AG04449 (cell line): ENCODE results near the gene CBX1.

Experiments
- CTCF ChIA-PET: fragments of 350-600 bp; formaldehyde crosslinking; extraction: SDS; loops from one replicate; lab custom pipeline; 2021; ENCODE audit warnings: antibody characterized with exemption; lab: Yijun Ruan, JAX
- POLR2A ChIA-PET: fragments of 400-600, 350-600 bp; formaldehyde crosslinking; extraction: SDS; loops from one replicate; lab custom pipeline; 2020; ENCODE audit warnings: antibody characterized with exemption, inconsistent platforms; lab: Yijun Ruan, JAX
- DNase-seq: peaks from one replicate; pipeline ENCODE4 v3.0.0-alpha.2; 2010; ENCODE audit warnings: low read depth, low spot score
- H3K4me3 ChIP-seq: 2 replicates; pipeline ENCODE4 v1.5.1; 2011; ENCODE audit warnings: low read depth, mild to moderate bottlenecking, control low read depth, low read length
- TF ChIP-seq, protein P1 (sequence below): IDR thresholded peaks from one replicate; pipeline ENCODE4 v1.5.1; 2011; ENCODE audit warnings: mild to moderate bottlenecking, moderate library complexity, low read length, control low read depth, inconsistent platforms; ENCODE audit not compliant: insufficient read depth; ENCODE audit errors: missing control alignments

CBX1 gene

DNA sequence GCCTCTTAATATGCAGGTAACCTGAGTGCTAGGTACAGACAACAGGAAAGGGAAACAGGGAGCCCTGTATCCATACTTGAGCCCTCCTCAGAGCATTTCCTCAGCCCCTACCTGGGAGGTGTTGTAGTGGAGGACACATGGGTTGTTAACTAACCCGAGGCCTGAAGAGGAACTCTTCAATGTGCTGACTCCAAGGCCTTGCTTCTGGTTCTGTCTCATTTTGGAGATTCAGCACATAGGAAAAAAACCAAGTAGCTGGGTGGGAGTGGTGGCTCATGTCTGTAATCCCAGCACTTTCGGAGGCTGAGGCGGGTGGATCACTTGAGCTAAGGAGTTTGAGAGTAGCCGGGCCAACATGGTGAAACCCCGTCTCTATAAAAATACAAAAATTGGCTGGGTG lies 31.1 kb upstream of the CBX1 start:
- H3K4me3 ChIP-seq = no peak overlapping the region
- ChIA-PET CTCF (interaction anchor here (0.7 to 8.5 kb wide), 16 partner anchors 9 to 350 kb away, joined by 3 to 112 read pairs (median 4); no protein-coding TSS in a partner anchor), POLR2A (no interaction called here)
- DNase-seq = no peak
- TF ChIP-seq, protein P1, sequence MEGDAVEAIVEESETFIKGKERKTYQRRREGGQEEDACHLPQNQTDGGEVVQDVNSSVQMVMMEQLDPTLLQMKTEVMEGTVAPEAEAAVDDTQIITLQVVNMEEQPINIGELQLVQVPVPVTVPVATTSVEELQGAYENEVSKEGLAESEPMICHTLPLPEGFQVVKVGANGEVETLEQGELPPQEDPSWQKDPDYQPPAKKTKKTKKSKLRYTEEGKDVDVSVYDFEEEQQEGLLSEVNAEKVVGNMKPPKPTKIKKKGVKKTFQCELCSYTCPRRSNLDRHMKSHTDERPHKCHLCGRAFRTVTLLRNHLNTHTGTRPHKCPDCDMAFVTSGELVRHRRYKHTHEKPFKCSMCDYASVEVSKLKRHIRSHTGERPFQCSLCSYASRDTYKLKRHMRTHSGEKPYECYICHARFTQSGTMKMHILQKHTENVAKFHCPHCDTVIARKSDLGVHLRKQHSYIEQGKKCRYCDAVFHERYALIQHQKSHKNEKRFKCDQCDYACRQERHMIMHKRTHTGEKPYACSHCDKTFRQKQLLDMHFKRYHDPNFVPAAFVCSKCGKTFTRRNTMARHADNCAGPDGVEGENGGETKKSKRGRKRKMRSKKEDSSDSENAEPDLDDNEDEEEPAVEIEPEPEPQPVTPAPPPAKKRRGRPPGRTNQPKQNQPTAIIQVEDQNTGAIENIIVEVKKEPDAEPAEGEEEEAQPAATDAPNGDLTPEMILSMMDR = no peak

DNA sequence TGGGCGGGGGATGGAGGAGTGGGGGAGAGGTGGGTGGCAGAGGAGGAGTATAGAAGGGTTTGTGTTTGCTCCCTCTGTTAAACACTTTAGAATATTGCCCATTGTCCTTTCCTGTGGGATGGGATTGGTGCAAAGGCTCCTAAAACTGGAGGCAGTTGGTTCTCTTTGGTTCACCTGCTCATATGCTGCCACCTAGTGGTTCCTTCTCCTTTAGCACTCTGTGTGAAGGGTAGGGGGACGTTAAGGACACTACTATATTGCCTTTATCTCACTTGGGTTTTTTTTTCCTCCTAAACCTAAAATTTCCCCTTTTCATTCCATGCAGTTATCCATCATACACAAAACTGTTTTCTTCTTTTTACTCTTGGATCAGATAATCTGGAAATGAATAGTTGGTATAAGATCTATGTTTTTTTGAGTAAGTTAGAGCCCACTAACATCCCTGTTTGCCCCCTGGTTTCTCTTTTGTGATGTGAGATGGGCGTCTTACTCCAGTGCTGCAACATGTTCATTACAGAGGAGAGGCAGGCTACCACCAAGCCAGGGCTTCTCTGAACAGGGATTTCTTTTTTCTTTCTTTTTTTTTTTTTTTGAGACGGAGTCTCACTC lies 30.0 kb upstream of the CBX1 start:
- POLR2A ChIA-PET = interaction anchor here (1.6 kb wide), 1 partner anchor 105 kb away, joined by 7 read pairs; no protein-coding TSS in a partner anchor
- no peak for DNase-seq
- CTCF ChIA-PET = interaction anchor here (0.6 to 8.5 kb wide), 24 partner anchors 9 to 351 kb away, joined by 3 to 112 read pairs (median 5); partner anchors contain the start of gene SNX11
- H3K4me3 ChIP-seq = no peak overlapping the region
- TF ChIP-seq, protein P1 = peak; percentile 78

DNA sequence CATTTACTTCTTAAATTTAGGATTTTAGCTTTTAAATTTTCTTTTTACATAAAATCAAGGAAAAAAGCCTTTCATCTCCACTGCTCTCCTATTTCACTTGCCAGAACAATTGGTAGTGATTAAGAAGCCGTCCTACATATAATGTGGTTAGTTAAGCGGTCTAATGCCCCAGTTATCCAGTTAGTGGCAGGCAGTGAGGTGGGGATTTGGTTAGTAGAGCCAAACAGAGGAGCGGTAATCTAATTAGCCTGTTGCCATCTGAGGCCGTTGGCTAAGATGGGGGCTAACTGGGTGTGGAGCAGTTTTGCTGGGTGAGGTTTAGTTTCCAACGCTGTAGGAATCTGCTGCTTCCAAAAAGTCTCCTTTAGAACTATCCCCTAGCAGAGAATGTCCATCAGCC lies 28.7 kb upstream of the CBX1 start:
- ChIA-PET CTCF (interaction anchor here (0.9 to 8.5 kb wide), 18 partner anchors 8 to 240 kb away, joined by 3 to 112 read pairs (median 6); partner anchors contain the start of gene SNX11), POLR2A (no interaction called here)
- TF ChIP-seq, protein P1 = no peak
- no peak overlapping the region for H3K4me3 ChIP-seq
- DNase-seq = no peak

DNA sequence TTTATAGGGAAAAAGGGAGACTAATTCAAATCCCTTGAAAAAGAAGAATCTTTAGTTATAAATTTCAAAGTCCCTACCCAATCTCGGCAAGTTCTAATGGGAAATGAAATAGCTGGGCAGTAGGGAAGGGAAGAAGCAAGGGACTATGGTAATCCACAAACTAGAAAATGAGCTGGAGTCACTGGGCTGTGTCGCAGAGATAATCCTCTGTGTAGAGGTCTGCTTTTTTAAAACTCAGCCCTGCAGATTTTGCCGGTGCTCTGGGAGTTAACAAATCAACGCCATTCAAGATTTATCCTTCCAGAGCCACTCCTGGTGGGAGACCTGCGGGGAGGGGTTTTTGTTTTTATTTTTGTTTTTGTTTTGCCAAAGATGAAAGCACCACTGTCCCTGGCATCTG lies 27.1 kb upstream of the CBX1 start:
- TF ChIP-seq, protein P1 = no peak
- POLR2A ChIA-PET = no interaction called here
- no peak overlapping the region for H3K4me3 ChIP-seq
- CTCF ChIA-PET = interaction anchor here (1.0 to 8.5 kb wide), 8 partner anchors 11 to 150 kb away, joined by 3 to 112 read pairs (median 10); partner anchors contain the start of gene SNX11
- DNase-seq = no peak

DNA sequence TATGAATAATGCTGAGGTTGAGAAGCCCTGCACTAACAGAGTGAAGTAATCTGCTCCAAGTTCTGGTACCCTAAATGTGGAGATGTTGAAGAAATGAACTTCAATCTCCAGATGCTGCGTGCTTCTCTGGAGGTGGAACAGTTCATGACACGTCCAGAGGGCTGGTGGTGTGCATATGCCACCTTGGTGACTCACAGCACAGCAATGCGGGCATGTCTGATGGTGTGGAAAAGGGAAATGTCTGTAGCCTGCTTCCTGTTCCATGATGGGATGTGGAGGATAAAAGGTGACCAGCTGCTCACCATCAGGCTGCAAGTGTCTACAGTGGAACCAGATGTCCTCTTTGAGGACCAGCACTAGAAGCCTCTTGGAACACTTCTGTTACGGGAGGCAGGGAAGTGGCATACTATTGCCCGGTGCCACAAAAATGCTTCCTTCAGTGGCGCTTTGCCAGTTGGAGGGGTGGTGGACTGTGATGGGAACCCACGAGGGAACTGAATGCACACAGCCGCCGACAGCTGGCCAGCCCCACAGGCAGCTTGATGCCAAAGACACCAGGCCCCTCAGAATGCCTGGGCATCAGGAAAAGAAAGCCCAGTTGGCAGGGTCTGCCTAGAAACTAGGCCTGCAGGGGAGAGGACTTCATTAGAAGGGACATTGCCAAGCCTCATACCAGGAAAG lies 26.2 kb upstream of the CBX1 start:
- CTCF ChIA-PET = interaction anchor here (0.9 to 7.0 kb wide), 5 partner anchors 19 to 155 kb away, joined by 3 to 60 read pairs (median 4); no protein-coding TSS in a partner anchor
- TF ChIP-seq, protein P1 = no peak
- no peak for DNase-seq
- POLR2A ChIA-PET = no interaction called here
- no peak overlapping the region for H3K4me3 ChIP-seq

DNA sequence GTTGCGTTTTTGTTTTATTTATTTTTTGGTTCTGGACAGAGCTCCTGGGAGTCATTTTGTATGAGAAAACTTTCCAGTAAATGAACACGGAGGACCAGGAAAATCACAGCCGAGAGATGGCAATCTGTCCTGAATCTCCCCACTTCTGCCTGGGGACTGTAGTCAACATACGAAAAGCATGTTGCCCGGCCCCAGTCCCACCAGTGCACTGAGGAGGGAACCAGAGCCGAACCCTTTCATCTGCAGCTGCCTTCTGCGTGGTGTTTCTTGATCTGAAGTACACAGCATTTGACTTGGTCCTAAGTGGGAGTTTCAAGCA lies 25.2 kb upstream of the CBX1 start:
- TF ChIP-seq, protein P1 = no peak
- no peak for DNase-seq
- POLR2A ChIA-PET = no interaction called here
- no peak overlapping the region for H3K4me3 ChIP-seq
- CTCF ChIA-PET = interaction anchor here (0.8 to 7.0 kb wide), 9 partner anchors 9 to 101 kb away, joined by 3 to 60 read pairs (median 6); no protein-coding TSS in a partner anchor
